Caki2 (cell line): ENCODE measurements around the gene AKR1C4. TPM values are rescaled to one million over a fixed set of nuclear protein-coding genes. Genes with fewer than 3 reads are reported as not detected.
"Not testable (repeated sequence)": the region's sequence is repeated elsewhere in the genome, so short reads cannot be mapped to it uniquely, and the experiment has no call there.

Experiments
- DNase-seq: peaks from one replicate; pipeline ENCODE4 v3.0.0-alpha.2; 2015; ENCODE audit warnings: low read depth
- in situ Hi-C: cut with HindIII; loops from 2 replicates; pipeline ENCODE4 v1.10.0; 2016; ENCODE audit warnings: low sequenced_read_pairs, low pct_unique_long_range_greater_than_20kb, mixed read lengths
- total RNA-seq: library from RNA; depleted of rRNA; stranded (reverse); fragments of >200 nt; shearing (Covaris generic); gene quantifications from 2 replicates; pipeline ENCODE4 v1.2.3, GENCODE V29; 2014; ENCODE audit warnings: low replicate concordance; rRNA removed

AKR1C4 gene
- total RNA-seq, 1 experiment from 2014 or later = not detected

- DNase-seq, in situ Hi-C loops: not testable (repeated sequence)
These were observed 61.1 kb downstream of the AKR1C4 start for GRCh38 chr10:5257768-5258167.

GRCh38 chr10:5259132-5259951 is 62.7 kb downstream of the AKR1C4 start:
- no peak for DNase-seq
- in situ Hi-C loops = no loop called here

- no peak for DNase-seq
- in situ Hi-C loops = no loop called here
These were observed 63.4 kb downstream of the AKR1C4 start for GRCh38 chr10:5259952-5260578.

GRCh38 chr10:5260828-5261227 is 64.2 kb downstream of the AKR1C4 start:
- DNase-seq = no peak
- in situ Hi-C loops = no loop called here

GRCh38 chr10:5265139-5265538 is 68.5 kb downstream of the AKR1C4 start:
- DNase-seq = no peak
- in situ Hi-C loops = no loop called here

- no peak for DNase-seq
- in situ Hi-C loops = no loop called here
These were observed 69.7 kb downstream of the AKR1C4 start for GRCh38 chr10:5266351-5266750.

GRCh38 chr10:5266804-5267203 is 70.2 kb downstream of the AKR1C4 start:
- in situ Hi-C loops = no loop called here

GRCh38 chr10:5268234-5268633 is 71.6 kb downstream of the AKR1C4 start:
- in situ Hi-C loops = no loop called here
- DNase-seq = no peak

More at GRCh38 chr10:5266804-5267203, 70.2 kb downstream of the AKR1C4 start:
- DNase-seq = no peak

Other genes starting within 250 kb of the AKR1C4 start
- 6,987 and 7,564 TPM in 2 replicates for gene AKR1C1, start 233.4 kb upstream of the AKR1C4 start, total RNA-seq
- 1,417 and 1,499 TPM in 2 replicates for gene AKR1C2, start 193.0 kb upstream of the AKR1C4 start, total RNA-seq
- 3,253 and 3,825 TPM in 2 replicates for gene AKR1C3, start 102.4 kb upstream of the AKR1C4 start, total RNA-seq
- 4.3 TPM in 1 of 2 replicates, not detected in the other for gene AKR1C8, start 11.7 kb upstream of the AKR1C4 start, total RNA-seq
- gene UCN3, start 168.1 kb downstream of the AKR1C4 start, total RNA-seq = not detected in 2 replicates
- not detected in 2 replicates for gene TUBAL3, start 208.0 kb downstream of the AKR1C4 start, total RNA-seq
- gene NET1, start 215.7 kb downstream of the AKR1C4 start, total RNA-seq = 10.8 and 33.6 TPM in 2 replicates